LNCAP (cell line): ENCODE results near the gene PAQR5.

Experiments used
- CTCF ChIP-seq: fragments of 450-650 bp; IDR thresholded peaks from 2 replicates; pipeline ENCODE4 v1.5.1; 2017; ENCODE audit warnings: mild to moderate bottlenecking

The PAQR5 gene

DNA sequence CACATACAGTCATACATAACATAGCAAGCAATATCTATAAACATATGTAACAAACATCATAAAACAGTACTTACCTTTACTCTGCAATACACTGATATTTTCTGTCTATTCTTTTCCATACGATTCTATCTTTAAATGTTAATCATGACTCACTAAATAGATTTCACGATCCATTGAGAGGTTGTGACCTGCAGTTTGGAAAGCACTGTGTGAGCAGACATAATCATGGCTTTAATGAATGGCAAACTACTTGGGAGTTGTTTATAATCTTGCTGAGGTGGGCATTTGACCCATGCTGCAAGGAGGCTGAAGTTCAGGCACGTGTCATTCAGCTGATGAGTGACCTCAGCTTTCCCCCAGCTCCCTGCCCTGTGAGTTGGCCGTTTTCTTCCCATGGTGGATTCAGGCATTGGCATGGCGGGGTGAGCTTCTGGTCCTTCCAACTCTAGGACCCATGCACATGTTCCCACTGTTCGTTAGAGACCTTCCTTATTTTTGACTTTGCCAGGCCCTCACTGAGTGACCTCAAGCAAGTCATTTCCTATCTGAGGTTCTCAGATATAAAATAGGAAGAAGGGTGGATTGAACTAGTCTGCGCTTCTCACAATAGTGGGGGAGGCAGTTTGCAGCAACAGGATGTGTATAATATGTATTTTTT, 41.7 kb downstream of the PAQR5 start:
- no peak for TF ChIP-seq CTCF

- TF ChIP-seq CTCF = no peak
Observed at GRCh38 chr15:69341356-69341755, 42.6 kb downstream of the PAQR5 start.

GRCh38 chr15:69342460-69343076, 43.9 kb downstream of the PAQR5 start:
- TF ChIP-seq CTCF = no peak

DNA sequence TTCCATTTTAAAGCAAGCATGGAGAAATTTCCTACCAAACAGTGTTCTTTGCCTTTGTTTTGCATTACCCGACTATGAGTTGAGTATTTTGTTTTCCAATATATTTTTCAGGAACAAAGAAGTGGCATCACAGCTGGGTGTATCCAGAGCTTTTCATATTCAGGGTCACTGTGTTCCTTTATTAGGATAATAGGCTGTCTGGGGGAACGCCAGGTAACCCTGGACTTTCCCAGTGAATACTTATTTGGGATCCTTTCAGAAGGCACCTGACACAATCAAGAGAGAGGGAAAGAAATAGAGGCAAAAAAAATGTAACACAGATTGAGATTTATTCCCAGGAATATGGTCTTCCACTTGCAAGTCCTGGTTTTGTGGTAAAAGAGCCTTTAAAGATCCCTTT, 44.4 kb downstream of the PAQR5 start:
- no peak for TF ChIP-seq CTCF

DNA sequence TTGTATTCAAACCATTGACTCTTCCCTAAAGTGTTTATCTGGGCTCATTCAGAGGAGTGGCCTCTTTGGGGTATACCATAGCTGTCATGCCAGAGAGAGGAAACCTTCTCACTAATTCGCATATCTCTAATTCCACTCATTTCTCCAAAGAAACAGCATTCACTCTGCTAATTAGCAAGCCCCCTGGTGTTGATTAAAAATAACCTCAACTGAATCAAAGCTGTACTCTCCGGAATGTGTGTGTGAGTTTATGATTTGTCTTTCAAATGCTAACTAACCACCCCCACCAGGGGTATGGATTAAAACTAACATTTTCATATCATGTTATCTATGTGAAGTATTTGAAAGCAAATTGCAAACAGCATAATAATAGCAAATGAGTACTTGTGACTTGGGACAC, 45.5 kb downstream of the PAQR5 start:
- no peak for TF ChIP-seq CTCF

- TF ChIP-seq CTCF = no peak
Observed at GRCh38 chr15:69346112-69346511, 47.4 kb downstream of the PAQR5 start.

- no peak for TF ChIP-seq CTCF
Observed at GRCh38 chr15:69351333-69351732, 52.6 kb downstream of the PAQR5 start.
